ENCODE results near the gene SHC2. TPM values are rescaled to one million over a fixed set of nuclear protein-coding genes. Genes with fewer than 3 reads are reported as not detected.

Gene SHC2
- total and polyA plus RNA-seq, 4 donors = 11.2 to 23.1 (median 14.5) TPM

GRCh38 chr19:464208-464545, 3.3 kb upstream of the SHC2 start:
- TF ChIP-seq CTCF (IDR thresholded peaks at IDR 0.05; ENCODE audit: control extremely low read depth, extremely low read depth) = no peak
- H3K4me3 ChIP-seq = no peak overlapping the region
- 94 to 96% methylated on average over 9 of the region's 9 CpGs for WGBS, 2 donors
- peaks cover 0 to 12% (median 8%) of the 10 kb centered on the region in 3 donors for H3K27me3 ChIP-seq (ENCODE audit: control insufficient read depth in 3 of 3, insufficient read depth in 3 of 3, low read length in 2 of 3)
- no peak for DNase-seq
- peaks cover 0 to 2% (median 0%) of the 10 kb centered on the region in 4 donors for H3K9me3 ChIP-seq (ENCODE audit: control insufficient read depth in 4 of 4, insufficient read depth in 3 of 4, low read length in 3 of 4)
- no peaks in the 10 kb centered on the region for H3K36me3 ChIP-seq (ENCODE audit: control insufficient read depth in 4 of 4, insufficient read depth in 4 of 4, low read length in 4 of 4)
- peaks cover 0 to 7% (median 0%) of the 10 kb centered on the region in 5 donors for H3K4me1 ChIP-seq (ENCODE audit: control insufficient read depth in 5 of 5, insufficient read depth in 5 of 5, low read length in 5 of 5)
- H3K27ac ChIP-seq (ENCODE audit: low read depth in 1 of 2, low read length in 1 of 2) = no peak overlapping the region
- no peak for ATAC-seq (ENCODE audit: insufficient read depth, low FRiP score)
- H3K9ac ChIP-seq (ENCODE audit: insufficient read depth in 1 of 2, low read length in 2 of 2) = no peak overlapping the region

- DNase-seq = no peak
- peaks cover 0 to 7% (median 0%) of the 10 kb centered on the region in 5 donors for H3K4me1 ChIP-seq (ENCODE audit: control insufficient read depth in 5 of 5, insufficient read depth in 5 of 5, low read length in 5 of 5)
- H3K4me3 ChIP-seq = no peak overlapping the region
- ATAC-seq (ENCODE audit: insufficient read depth, low FRiP score) = no peak
- H3K36me3 ChIP-seq (ENCODE audit: control insufficient read depth in 4 of 4, insufficient read depth in 4 of 4, low read length in 4 of 4) = no peaks in the 10 kb centered on the region
- peaks cover 0 to 12% (median 8%) of the 10 kb centered on the region in 3 donors for H3K27me3 ChIP-seq (ENCODE audit: control insufficient read depth in 3 of 3, insufficient read depth in 3 of 3, low read length in 2 of 3)
- no peak for TF ChIP-seq CTCF (IDR thresholded peaks at IDR 0.05; ENCODE audit: control extremely low read depth, extremely low read depth)
- no peak overlapping the region for H3K9ac ChIP-seq (ENCODE audit: insufficient read depth in 1 of 2, low read length in 2 of 2)
- WGBS, 2 donors = 88% methylated on average over 35 of the region's 35 CpGs
- no peak overlapping the region for H3K27ac ChIP-seq (ENCODE audit: low read depth in 1 of 2, low read length in 1 of 2)
- H3K9me3 ChIP-seq (ENCODE audit: control insufficient read depth in 4 of 4, insufficient read depth in 3 of 4, low read length in 3 of 4) = peaks cover 0 to 2% (median 0%) of the 10 kb centered on the region in 4 donors
Measured at GRCh38 chr19:463483-464207, 2.8 kb upstream of the SHC2 start.

GRCh38 chr19:461721-462551, 1.1 kb upstream of the SHC2 start:
- peaks cover 0 to 7% (median 0%) of the 10 kb centered on the region in 5 donors for H3K4me1 ChIP-seq (ENCODE audit: control insufficient read depth in 5 of 5, insufficient read depth in 5 of 5, low read length in 5 of 5)
- WGBS, 2 donors = 8 to 9% methylated on average over 60 of the region's 60 CpGs
- ATAC-seq (ENCODE audit: insufficient read depth, low FRiP score) (no peak), DNase-seq (no peak)
- peaks cover 0 to 2% (median 0%) of the 10 kb centered on the region in 4 donors for H3K9me3 ChIP-seq (ENCODE audit: control insufficient read depth in 4 of 4, insufficient read depth in 3 of 4, low read length in 3 of 4)
- TF ChIP-seq CTCF (IDR thresholded peaks at IDR 0.05; ENCODE audit: control extremely low read depth, extremely low read depth) = no peak
- H3K27me3 ChIP-seq (ENCODE audit: control insufficient read depth in 3 of 3, insufficient read depth in 3 of 3, low read length in 2 of 3) = peaks cover 0 to 12% (median 8%) of the 10 kb centered on the region in 3 donors
- H3K36me3 ChIP-seq (ENCODE audit: control insufficient read depth in 4 of 4, insufficient read depth in 4 of 4, low read length in 4 of 4) = no peaks in the 10 kb centered on the region
- H3K27ac ChIP-seq (ENCODE audit: low read depth in 1 of 2, low read length in 1 of 2) = peak overlapping the region in 1 of 2 donors; percentile 20
- H3K4me3 ChIP-seq = no peak overlapping the region
- H3K9ac ChIP-seq (ENCODE audit: insufficient read depth in 1 of 2, low read length in 2 of 2) = no peak overlapping the region

Data from lung (tissue), 12 donors.